CD1c-positive myeloid dendritic cell (primary cell): Measurements from ENCODE around the gene GAGE12F.
"Not testable (repeated sequence)": the region's sequence is repeated elsewhere in the genome, so short reads cannot be mapped to it uniquely, and the experiment has no call there.

Experiments used
- DNase-seq: peaks from one replicate; pipeline ENCODE4 v3.0.0-alpha.2; 2016; ENCODE audit errors: extremely low spot score

Gene GAGE12F, protein sequence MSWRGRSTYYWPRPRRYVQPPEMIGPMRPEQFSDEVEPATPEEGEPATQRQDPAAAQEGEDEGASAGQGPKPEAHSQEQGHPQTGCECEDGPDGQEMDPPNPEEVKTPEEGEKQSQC

DNA sequence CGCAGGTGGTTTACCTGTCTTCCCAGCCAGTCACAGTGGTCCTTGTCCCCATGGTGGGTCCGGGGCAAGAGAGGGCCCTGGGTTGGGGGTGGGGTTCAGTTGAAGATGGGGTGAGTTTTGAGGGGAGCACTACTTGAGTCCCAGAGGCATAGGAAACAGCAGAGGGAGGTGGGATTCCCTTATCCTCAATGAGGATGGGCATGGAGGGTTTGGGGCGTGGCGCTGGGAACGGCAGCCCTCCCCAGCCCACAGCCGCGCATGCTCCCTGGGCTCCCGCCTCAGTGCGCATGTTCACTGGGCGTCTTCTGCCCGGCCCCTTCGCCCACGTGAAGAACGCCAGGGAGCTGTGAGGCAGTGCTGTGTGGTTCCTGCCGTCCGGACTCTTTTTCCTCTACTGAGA lies at the start of gene GAGE12F:
Gene GAGE12F, plus strand, starts transcription at position 301 of the 400 bp plus-strand sequence. CDS start 1,155 bp downstream, outside the sequence.
- DNase-seq = not testable (repeated sequence)

DNA sequence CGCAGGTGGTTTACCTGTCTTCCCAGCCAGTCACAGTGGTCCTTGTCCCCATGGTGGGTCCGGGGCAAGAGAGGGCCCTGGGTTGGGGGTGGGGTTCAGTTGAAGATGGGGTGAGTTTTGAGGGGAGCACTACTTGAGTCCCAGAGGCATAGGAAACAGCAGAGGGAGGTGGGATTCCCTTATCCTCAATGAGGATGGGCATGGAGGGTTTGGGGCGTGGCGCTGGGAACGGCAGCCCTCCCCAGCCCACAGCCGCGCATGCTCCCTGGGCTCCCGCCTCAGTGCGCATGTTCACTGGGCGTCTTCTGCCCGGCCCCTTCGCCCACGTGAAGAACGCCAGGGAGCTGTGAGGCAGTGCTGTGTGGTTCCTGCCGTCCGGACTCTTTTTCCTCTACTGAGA lies 28.8 kb upstream of the GAGE12F start, which contains the start of gene GAGE12C:
Gene GAGE12C, plus strand, starts transcription at position 301 of the 400 bp plus-strand sequence. CDS start 1,155 bp downstream, outside the sequence.
- DNase-seq = not testable (repeated sequence)

DNA sequence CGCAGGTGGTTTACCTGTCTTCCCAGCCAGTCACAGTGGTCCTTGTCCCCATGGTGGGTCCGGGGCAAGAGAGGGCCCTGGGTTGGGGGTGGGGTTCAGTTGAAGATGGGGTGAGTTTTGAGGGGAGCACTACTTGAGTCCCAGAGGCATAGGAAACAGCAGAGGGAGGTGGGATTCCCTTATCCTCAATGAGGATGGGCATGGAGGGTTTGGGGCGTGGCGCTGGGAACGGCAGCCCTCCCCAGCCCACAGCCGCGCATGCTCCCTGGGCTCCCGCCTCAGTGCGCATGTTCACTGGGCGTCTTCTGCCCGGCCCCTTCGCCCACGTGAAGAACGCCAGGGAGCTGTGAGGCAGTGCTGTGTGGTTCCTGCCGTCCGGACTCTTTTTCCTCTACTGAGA lies 19.2 kb upstream of the GAGE12F start, which contains the start of gene GAGE12D:
Gene GAGE12D, plus strand, starts transcription at position 301 of the 400 bp plus-strand sequence. CDS start 1,155 bp downstream, outside the sequence.
- not testable (repeated sequence) for DNase-seq

DNA sequence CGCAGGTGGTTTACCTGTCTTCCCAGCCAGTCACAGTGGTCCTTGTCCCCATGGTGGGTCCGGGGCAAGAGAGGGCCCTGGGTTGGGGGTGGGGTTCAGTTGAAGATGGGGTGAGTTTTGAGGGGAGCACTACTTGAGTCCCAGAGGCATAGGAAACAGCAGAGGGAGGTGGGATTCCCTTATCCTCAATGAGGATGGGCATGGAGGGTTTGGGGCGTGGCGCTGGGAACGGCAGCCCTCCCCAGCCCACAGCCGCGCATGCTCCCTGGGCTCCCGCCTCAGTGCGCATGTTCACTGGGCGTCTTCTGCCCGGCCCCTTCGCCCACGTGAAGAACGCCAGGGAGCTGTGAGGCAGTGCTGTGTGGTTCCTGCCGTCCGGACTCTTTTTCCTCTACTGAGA lies 9.7 kb upstream of the GAGE12F start, which contains the start of gene GAGE12E:
Gene GAGE12E, plus strand, starts transcription at position 301 of the 400 bp plus-strand sequence. CDS start 1,155 bp downstream, outside the sequence.
- DNase-seq = not testable (repeated sequence)

DNA sequence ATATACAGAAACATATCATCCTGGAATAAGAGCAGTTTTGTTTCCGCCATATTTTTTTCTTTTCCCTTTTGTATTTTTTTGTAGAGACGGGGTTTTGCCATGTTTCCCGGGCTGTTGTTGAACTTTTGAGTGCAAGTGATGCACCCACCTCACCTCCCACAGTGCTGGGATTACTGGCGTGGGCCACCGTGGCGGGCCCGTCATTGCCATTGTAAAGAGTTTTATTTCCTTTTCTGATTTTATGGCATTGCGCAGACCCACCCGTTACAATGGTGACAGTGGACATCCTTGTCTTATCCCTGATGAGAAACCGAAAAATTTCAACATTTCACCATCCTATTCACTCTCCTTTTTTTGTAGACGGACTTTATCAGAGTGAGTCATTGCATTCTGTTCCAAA lies 8.1 kb downstream of the GAGE12F start:
- DNase-seq = not testable (repeated sequence)

DNA sequence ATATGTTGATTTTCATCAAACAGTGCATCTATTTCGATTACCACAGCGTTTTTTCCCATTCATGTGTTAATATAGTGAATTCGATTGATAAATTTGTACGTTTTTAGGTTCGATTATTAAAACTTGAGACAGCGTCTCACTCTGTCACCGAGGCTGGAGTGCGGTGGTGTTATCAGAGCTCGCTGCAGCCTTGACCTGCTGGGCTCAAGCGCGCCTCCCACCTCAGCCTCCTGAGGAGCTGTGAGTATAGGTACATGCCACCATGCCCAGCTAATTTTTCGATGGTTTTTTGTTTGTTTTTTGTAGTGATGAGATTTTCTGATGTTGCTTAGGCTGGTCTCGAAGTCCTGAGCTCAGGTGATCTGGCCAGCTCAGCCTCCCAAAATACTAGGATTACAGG lies 8.5 kb downstream of the GAGE12F start:
- not testable (repeated sequence) for DNase-seq

DNA sequence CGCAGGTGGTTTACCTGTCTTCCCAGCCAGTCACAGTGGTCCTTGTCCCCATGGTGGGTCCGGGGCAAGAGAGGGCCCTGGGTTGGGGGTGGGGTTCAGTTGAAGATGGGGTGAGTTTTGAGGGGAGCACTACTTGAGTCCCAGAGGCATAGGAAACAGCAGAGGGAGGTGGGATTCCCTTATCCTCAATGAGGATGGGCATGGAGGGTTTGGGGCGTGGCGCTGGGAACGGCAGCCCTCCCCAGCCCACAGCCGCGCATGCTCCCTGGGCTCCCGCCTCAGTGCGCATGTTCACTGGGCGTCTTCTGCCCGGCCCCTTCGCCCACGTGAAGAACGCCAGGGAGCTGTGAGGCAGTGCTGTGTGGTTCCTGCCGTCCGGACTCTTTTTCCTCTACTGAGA lies 9.5 kb downstream of the GAGE12F start, which contains the start of gene GAGE12G:
Gene GAGE12G, plus strand, starts transcription at position 301 of the 400 bp plus-strand sequence. CDS start 1,155 bp downstream, outside the sequence.
- DNase-seq = not testable (repeated sequence)

DNA sequence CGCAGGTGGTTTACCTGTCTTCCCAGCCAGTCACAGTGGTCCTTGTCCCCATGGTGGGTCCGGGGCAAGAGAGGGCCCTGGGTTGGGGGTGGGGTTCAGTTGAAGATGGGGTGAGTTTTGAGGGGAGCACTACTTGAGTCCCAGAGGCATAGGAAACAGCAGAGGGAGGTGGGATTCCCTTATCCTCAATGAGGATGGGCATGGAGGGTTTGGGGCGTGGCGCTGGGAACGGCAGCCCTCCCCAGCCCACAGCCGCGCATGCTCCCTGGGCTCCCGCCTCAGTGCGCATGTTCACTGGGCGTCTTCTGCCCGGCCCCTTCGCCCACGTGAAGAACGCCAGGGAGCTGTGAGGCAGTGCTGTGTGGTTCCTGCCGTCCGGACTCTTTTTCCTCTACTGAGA lies 19.0 kb downstream of the GAGE12F start, which contains the start of gene GAGE12H:
Gene GAGE12H, plus strand, starts transcription at position 301 of the 400 bp plus-strand sequence. CDS start 1,155 bp downstream, outside the sequence.
- DNase-seq = not testable (repeated sequence)

DNA sequence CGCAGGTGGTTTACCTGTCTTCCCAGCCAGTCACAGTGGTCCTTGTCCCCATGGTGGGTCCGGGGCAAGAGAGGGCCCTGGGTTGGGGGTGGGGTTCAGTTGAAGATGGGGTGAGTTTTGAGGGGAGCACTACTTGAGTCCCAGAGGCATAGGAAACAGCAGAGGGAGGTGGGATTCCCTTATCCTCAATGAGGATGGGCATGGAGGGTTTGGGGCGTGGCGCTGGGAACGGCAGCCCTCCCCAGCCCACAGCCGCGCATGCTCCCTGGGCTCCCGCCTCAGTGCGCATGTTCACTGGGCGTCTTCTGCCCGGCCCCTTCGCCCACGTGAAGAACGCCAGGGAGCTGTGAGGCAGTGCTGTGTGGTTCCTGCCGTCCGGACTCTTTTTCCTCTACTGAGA lies 28.6 kb downstream of the GAGE12F start, which contains the start of gene GAGE2A:
Gene GAGE2A, plus strand, starts transcription at position 301 of the 400 bp plus-strand sequence. CDS start 1,155 bp downstream, outside the sequence.
- not testable (repeated sequence) for DNase-seq

DNA sequence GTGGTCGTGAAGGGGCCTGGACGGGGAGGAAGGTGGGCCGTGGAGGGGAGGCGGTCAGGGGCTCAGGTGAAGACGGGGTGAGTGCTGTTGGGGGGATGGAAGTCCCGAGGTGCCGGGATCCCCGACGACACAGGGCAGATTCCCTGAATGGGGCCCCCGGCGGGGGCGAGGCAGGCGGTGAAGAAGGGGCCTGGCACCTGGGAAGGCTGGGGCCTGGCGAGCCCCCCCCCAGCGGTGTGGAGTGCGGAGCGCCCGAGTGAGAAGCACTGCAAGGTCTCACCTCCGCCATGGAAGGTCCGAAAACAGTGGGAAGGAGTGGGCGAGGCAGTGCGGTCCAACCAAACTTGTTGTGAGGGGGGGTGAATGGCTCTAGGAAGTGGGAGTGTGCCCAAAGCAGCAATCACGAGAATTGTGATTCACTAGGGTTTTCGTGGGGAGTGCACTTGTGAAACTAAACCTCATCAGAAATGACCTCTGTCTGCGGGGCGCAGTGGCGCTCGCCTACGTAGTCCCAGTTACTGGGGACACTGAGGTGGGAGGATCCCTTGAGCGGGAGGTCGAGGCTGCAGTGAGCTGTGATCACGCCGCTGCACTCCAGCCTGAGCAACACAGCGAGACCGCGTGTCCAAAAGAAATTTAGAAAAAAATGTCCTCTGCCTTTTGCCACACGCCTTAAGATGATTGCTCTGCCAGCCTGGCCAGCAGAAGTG lies 29.3 kb downstream of the GAGE12F start:
- DNase-seq = not testable (repeated sequence)

DNA sequence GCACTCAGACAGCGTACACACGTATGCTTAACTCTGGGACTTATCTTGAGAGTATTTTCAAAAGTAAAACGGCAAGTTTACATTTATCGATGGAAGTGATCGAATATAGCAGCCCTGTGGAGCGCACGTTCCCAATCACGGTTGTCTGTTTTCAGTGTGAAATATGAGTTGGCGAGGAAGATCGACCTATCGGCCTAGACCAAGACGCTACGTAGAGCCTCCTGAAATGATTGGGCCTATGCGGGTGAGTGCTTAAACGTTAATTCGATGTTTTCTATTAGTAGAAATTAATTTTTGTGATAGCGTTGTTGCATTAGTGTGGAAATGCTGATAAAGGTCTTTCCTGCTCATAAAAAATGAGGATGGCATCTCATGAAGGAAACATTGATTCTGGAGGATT lies 29.8 kb downstream of the GAGE12F start:
- not testable (repeated sequence) for DNase-seq

DNA sequence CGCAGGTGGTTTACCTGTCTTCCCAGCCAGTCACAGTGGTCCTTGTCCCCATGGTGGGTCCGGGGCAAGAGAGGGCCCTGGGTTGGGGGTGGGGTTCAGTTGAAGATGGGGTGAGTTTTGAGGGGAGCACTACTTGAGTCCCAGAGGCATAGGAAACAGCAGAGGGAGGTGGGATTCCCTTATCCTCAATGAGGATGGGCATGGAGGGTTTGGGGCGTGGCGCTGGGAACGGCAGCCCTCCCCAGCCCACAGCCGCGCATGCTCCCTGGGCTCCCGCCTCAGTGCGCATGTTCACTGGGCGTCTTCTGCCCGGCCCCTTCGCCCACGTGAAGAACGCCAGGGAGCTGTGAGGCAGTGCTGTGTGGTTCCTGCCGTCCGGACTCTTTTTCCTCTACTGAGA lies 38.1 kb downstream of the GAGE12F start, which contains the start of gene GAGE1:
Gene GAGE1, plus strand, starts transcription at position 301 of the 400 bp plus-strand sequence. CDS start 1,155 bp downstream, outside the sequence.
- DNase-seq = not testable (repeated sequence)

DNA sequence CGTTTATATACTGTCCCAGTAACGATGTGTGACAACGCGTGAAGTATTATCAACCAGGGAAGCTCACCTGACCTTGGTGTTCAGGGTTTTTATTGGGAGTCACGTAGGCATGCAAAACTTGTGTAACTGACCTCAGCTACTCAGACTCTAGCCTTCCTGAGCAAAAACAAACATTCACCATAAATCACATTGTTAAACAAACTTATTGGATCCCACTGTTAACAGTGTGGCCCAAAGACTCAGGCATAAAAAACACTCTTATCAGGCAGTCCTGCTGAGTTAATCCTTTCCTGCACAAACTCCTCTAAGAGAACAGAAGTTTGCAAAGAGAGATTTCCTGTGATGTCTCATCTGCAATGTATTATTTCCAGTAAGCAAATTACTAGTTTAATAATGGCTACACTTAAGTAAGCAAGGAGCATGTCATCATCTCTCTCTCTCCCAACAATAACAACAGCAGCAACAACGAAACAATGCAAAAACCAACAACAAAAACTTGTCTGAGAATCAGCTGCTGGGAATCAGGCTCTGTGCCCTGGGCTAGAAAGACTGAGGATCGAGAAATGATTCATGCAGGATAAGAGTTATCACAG lies 50.2 kb downstream of the GAGE12F start:
- DNase-seq = no peak
